ENCODE data around the gene RRM2.

Gene RRM2

GRCh38 chr2:10122500-10123280 is at the start of gene RRM2:
Gene RRM2 (plus strand): TSS chr2:10122739. CDS start chr2:10122799, 60 bp downstream.
- DNase-seq: peak in 55 of 56 donors; percentile 23 to 95 (median 76)

DNA sequence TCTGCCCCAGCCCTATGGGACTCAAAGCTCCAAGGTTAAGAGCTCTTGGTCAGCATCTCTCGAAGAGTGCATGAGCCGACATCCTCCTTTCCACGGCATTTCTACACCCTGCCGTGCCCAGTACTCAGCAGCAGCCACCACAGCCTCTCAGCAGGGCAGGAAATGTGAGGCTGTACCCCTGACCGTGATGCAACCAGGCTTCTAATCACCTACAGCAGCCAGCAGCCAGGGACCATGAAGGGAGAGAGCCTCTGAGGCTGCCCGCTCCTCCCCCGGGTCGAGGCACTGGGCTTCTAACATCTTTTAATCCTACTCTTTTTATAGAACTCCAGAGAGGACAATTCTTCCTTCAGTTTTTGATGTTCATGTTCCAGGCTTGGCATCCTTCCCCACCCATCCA is 48.8 kb upstream of the RRM2 start:
- DNase-seq: no peak

- DNase-seq: no peak
Measured at GRCh38 chr2:10075101-10075500, 47.4 kb upstream of the RRM2 start.

GRCh38 chr2:10075571-10076209 is 46.8 kb upstream of the RRM2 start:
- no peak for DNase-seq

DNA sequence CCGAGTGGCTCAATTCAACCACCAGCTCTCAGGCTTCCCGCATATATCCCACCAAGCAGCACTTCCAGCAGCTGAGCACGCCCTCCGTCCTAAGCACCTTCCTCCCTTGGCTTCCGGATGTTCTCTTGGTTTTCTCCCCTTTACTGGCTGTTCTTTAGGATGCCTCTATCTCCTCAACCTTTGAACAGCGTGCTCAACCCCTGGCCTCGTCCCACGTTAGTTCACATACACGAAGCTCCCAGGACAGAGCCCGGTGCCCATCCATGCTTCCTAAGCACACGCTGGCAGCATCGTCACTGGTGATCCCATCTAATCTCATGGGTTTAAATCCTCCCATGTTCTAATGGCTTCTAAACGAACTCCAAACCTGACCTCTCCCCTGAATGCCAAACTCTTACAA is 46.0 kb upstream of the RRM2 start:
- no peak for DNase-seq

GRCh38 chr2:10076988-10077527 is 45.5 kb upstream of the RRM2 start:
- DNase-seq: no peak

GRCh38 chr2:10078001-10078400 is 44.5 kb upstream of the RRM2 start:
- DNase-seq: no peak

GRCh38 chr2:10078704-10079265 is 43.8 kb upstream of the RRM2 start:
- peak in 5 of 56 donors; percentile 3 to 25 (median 7) for DNase-seq

GRCh38 chr2:10079266-10079869 is 43.2 kb upstream of the RRM2 start:
- DNase-seq: peak in 3 of 56 donors; percentile 35 to 43 (median 37)

DNA sequence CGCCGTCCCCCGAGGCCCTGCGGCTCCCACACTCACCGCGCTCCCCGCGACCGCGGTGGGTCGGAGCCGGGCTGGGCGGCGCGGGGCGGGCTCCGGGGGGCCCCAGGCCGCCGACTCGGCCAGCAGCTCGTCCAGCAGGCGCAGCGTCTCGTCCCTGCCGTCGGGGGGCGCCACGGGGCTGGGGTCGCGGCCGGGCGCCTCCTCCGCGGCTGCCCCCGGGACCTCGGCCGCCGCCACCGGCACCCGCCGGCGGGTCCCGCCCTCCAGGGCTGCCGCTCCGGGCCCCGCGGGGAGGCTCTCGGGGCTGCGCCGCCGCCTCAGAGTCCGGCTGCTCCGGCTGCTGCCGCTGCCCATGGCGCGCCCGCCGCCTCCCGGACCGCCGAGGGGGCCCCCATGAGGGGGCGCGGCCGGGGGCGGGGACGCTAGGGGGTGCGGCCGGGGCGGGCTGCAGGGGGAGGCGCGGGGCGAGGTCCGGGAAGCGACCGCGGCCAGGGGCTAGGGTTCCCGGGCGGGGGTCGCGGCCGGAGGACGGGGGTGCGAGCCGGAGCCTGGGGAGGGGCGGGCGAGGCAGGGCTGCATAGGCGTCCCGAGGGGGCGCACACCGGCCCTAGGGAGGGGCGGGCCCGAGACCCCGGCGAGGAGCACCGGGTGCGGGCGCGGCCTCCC is 42.5 kb upstream of the RRM2 start, which contains the start of gene CYS1:
TSS of gene CYS1 (minus strand) at position 542 of the 666 bp plus-strand sequence. CDS start at position 354, 188 bp downstream.
- DNase-seq: peak in 2 of 56 donors; percentile 34 to 69

DNA sequence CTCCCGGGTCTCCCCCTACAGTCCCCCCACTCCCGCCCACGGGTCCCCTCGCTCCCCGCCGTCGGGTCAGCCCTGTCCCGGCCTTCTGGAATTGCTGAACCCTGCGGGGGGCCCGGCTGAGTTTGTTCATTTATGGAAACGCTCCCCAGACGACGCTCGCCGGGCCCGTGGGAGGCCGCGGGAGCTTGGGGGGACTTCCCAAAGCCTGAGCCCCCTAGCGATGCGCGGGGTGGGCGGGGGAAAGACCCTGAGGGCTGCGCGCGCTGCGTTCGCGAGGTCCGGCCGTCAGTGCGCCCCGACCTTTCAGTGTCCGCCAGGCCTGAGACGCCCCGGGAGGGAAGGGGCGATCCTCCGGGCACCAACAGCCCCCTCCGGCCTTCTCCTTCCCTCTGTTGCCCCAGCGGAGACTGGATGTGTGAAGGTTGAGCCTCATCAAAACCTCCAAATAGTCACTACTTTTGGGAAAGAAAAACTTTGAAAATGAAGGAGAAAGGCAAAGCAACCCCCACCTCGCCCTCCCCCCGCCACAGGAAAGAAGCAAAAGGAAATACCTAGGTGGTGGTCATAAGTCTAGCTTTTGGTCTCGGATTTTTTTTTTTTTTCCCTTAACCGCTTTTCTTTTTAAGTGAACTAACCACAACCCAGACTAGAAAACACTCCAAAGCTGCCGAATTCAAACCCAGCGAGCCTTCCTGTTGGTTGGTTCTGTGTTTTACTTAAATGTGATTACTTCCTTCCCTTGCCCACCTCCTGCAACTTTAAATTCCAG is 41.8 kb upstream of the RRM2 start:
- peak in 2 of 56 donors; percentile 7 to 46 for DNase-seq

GRCh38 chr2:10083046-10083445 is 39.5 kb upstream of the RRM2 start:
- DNase-seq: no peak

GRCh38 chr2:10083692-10084211 is 38.8 kb upstream of the RRM2 start:
- no peak for DNase-seq

- DNase-seq: no peak
Measured at GRCh38 chr2:10084223-10084865, 38.2 kb upstream of the RRM2 start.

GRCh38 chr2:10085043-10085667 is 37.4 kb upstream of the RRM2 start:
- DNase-seq: no peak

DNA sequence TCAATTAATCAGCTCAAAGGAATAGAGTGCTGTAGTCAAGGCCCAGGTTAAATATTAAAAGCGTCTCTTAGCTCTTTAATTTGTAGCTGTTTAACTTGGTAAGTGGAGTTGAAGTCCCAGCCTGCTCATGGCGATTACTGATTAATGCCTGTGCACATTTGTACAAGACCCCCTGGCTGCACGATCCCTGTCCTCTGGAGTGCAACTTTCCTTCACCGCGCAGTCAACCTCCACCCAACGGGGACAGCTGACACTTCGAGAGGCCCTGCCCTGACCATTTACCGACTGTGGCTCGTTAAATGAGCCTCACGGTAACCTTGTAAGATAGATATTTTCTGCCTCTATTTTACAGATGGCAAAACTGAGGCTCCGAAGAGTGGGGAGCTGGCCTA is 36.9 kb upstream of the RRM2 start:
- no peak for DNase-seq

DNA sequence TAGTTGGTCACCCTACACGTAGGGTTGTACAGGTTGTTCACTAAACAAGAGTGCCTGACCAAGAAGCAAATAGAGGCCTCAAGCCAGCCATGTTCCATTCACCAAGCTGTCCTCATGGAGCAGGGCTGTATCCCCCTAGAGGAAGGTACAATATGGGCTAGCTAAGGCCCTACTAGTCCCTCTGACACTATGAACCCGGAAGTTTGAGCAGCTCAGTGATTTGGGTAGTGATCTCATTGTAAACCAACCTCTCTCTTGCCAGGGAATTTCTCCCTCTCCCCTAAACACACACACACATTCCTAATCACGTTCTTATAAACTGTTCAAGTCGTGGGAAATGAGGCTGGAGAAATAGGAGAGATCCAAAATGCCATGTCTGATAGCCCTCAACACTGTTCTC is 35.6 kb upstream of the RRM2 start:
- no peak for DNase-seq

DNA sequence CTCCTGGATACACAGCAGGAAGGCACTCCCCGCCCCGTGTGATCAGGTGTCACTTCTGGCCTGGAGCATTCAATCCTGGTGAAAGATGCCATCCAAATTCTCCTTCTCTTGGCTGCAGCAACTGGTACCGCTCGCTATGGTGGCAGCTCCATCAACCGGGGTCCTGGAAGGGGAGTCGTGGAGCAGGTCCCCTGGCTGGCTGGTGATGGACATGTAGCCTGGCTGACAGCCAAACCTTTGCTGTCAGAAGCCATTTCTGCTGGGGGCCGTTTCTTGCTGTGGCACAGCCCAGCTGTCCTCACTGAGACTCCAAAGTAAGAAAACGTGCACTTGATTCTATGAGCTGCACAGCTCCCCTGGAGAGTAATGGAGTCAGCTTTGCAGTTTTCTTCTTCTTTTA is 35.2 kb upstream of the RRM2 start:
- no peak for DNase-seq

- no peak for DNase-seq
Measured at GRCh38 chr2:10089565-10090190, 32.9 kb upstream of the RRM2 start.
